Motor neuron (in vitro differentiated cells): ENCODE results near the gene TRIO. TPM values are rescaled to one million over a fixed set of nuclear protein-coding genes. Genes with fewer than 3 reads are reported as not detected.

Experiments used
- ATAC-seq, 8 experiments: fragments of 200-7000 bp; cut with Tn5 transposase; replicated peaks in 6 of 8; 2 replicates each; pipeline ENCODE4 v1.8.0; 2021; ENCODE audit warnings: mild to moderate bottlenecking in 8 of 8, moderate library complexity in 8 of 8
- H3K27ac ChIP-seq, 2 donors: fragments of 250-450 bp; sonication (Bioruptor Pico); 2 replicates each; pipeline ENCODE4 v1.9.0; 2021; ENCODE audit warnings: antibody characterized with exemption in 2 of 2, mild to moderate bottlenecking in 2 of 2, moderate library complexity in 1 of 2
- H3K4me1 ChIP-seq, 2 donors: fragments of 250-450 bp; sonication (Bioruptor Pico); replicated peaks in 1 of 2; 2 replicates each; pipeline ENCODE4 v1.6.1; 2021; ENCODE audit warnings: antibody characterized with exemption in 2 of 2, mild to moderate bottlenecking in 2 of 2, moderate library complexity in 1 of 2
- H3K4me3 ChIP-seq, 5 donors: fragments of 250-450 bp; sonication (Bioruptor Pico); 2 replicates each; pipeline ENCODE4 v1.9.0; 2021; ENCODE audit warnings: antibody characterized with exemption in 5 of 5, mild to moderate bottlenecking in 5 of 5, moderate library complexity in 4 of 5
- WGBS, 10 experiments: fragments of 450-650 bp; shearing (Covaris generic); methylation state at CpG; one replicate each; pipeline ENCODE4 v1.0.0; 2022; 5-methylcytosine and 5-hydroxymethylcytosine counted together
- in situ Hi-C, 9 experiments: fragments of 400-800 bp; cut with MboI; loops; one replicate each; pipeline ENCODE4 v1.15.0; 2021; ENCODE audit warnings: low sequenced_read_pairs in 9 of 9, low pct_unique_long_range_greater_than_20kb in 2 of 9; ENCODE audit not compliant: unreplicated experiment in 9 of 9
- total RNA-seq, 8 experiments: library from RNA; unstranded; fragments of 300-600 nt; gene quantifications; 2 replicates each; pipeline versions ENCODE4 v1.2.3 to v1.2.4, GENCODE V29; 2022

Gene TRIO
- total RNA-seq, 8 experiments from 2014 or later: 39.7 to 162 (median 92.9) TPM

- Histone ChIP-seq H3K4me1 (no peaks in the 10 kb centered on the region), H3K27ac (no peak overlapping the region), H3K4me3 (no peak overlapping the region)
- peak in 5 of 8 experiments; percentile 39 to 68 (median 54) for ATAC-seq
- 75 to 100% (median 93%) methylated on average over 1 to 9 of the region's 21 CpGs; no CpG with 5 or more reads in 3 of the 10 experiments for WGBS, 10 experiments
- in situ Hi-C loops: no loop called here
Measured at GRCh38 chr5:14491015-14491915, 348.1 kb downstream of the TRIO start.

GRCh38 chr5:14492331-14492964 lies 349.3 kb downstream of the TRIO start:
- no peaks in the 10 kb centered on the region for H3K4me1 ChIP-seq
- in situ Hi-C loops: no loop called here
- H3K27ac ChIP-seq: no peak overlapping the region
- H3K4me3 ChIP-seq: no peak overlapping the region
- whole genome bisulfite sequencing, 10 experiments: 80 to 97% (median 93%) methylated on average over 3 to 15 of the region's 21 CpGs; no CpG with 5 or more reads in 1 of the 10 experiments
- ATAC-seq: no peak

DNA sequence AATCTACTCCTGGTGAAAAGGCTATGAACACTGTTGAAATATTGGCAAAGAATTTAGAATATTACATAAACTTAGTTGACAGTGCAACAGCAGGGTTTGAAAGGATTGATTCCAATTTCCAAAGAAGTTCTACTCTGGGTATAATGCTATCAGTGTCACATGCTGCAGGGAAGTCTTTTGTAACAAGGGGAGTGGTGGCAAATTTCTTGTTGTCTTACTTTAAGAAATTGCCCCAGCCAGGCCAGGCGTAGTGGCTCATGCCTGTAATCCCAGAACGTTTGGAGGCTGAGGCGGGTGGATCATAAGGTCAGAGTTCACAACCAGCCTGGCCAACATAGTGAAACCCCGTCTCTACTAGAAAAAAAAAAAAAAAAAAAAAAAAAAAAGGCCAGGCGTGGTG lies 352.2 kb downstream of the TRIO start:
- no peak overlapping the region for H3K27ac ChIP-seq
- 57 to 100% (median 75%) methylated on average over 1 to 3 of the region's 5 CpGs; no CpG with 5 or more reads in 5 of the 10 experiments for WGBS, 10 experiments
- H3K4me1 ChIP-seq: no peaks in the 10 kb centered on the region
- in situ Hi-C loops: no loop called here
- ATAC-seq: no peak
- no peak overlapping the region for H3K4me3 ChIP-seq

- 17 to 100% (median 93%) methylated on average over 1 to 5 of the region's 7 CpGs; no CpG with 5 or more reads in 3 of the 10 experiments for WGBS, 10 experiments
- H3K4me1 ChIP-seq: no peaks in the 10 kb centered on the region
- H3K4me3 ChIP-seq: no peak overlapping the region
- no peak overlapping the region for H3K27ac ChIP-seq
- in situ Hi-C loops: no loop called here
- peak in 1 of 8 experiments; percentile 88 for ATAC-seq
Measured at GRCh38 chr5:14497311-14497710, 354.2 kb downstream of the TRIO start.

GRCh38 chr5:14501353-14502293 lies 358.5 kb downstream of the TRIO start:
- no peak for ATAC-seq
- in situ Hi-C loops: loop anchor here in 1 of 9 experiments (25.0 kb wide), 1 partner anchor 136 kb away; no protein-coding TSS in a partner anchor
- H3K4me1 ChIP-seq: peaks cover 6 to 7% of the 10 kb centered on the region in 2 donors
- no peak overlapping the region for H3K4me3 ChIP-seq
- WGBS, 10 experiments: 33 to 100% (median 93%) methylated on average over 1 to 13 of the region's 18 CpGs
- no peak overlapping the region for H3K27ac ChIP-seq

DNA sequence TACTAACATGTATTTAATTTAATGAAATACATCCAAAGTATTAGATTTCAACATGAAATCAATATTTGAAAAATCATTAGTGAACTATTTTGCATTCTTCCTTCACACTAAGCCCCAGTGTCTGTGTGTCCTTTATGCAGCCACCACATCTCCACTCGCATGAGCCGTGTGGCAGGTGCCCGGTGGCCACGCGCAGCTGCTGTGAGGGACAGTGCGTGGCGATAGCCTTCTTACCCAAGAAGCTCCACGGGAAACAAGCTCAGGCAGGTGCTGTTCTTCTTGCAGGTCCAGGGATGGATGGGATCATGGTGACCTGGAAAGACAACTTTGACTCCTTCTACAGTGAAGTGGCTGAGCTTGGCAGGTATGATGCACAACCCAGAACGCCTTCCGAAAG lies 359.1 kb downstream of the TRIO start:
- 80 to 100% (median 100%) methylated on average over 1 to 5 of the region's 10 CpGs; no CpG with 5 or more reads in 5 of the 10 experiments for WGBS, 10 experiments
- ATAC-seq: no peak
- Histone ChIP-seq H3K27ac (no peak overlapping the region), H3K4me3 (no peak overlapping the region), H3K4me1 (peaks cover 6 to 7% of the 10 kb centered on the region in 2 donors)
- in situ Hi-C loops: loop anchor here in 1 of 9 experiments (25.0 kb wide), 1 partner anchor 135 kb away; no protein-coding TSS in a partner anchor

DNA sequence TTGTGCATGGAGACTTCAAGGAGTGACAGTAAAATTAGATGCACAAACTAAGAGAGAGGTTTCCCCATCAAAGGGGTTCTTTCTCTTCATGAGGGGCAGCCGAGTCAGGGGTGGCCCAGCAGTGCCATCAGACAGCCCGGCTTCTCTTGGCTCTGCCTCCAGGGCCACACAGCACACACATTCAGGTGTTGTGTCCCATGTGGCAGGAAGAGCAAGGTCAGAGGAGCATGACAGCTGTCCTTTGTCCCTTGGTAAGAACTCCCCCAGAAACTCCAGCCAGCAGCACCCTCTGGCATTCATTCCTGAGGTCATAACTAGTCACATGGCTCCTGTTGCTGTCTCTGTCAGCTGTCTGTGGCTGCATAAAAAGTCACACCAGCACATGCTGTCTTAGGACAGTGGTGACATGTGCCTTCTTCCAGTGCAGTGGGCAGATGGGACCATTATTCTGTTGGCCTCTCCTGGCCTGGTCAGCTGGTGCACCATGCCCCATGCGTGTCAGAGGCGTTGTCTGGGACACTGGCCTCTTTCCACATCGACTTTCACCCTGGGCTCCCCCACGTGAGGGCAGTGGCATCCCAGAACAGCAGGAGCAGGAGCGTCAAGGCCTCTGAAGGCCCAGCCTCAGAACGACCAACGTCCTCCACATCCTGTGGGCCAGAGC lies 360.0 kb downstream of the TRIO start:
- Histone ChIP-seq H3K27ac (no peak overlapping the region), H3K4me1 (peaks cover 6 to 7% of the 10 kb centered on the region in 2 donors), H3K4me3 (no peak overlapping the region)
- in situ Hi-C loops: loop anchor here in 1 of 9 experiments (25.0 kb wide), 1 partner anchor 134 kb away; no protein-coding TSS in a partner anchor
- WGBS, 10 experiments: 14 to 100% (median 83%) methylated on average over 1 to 3 of the region's 9 CpGs; no CpG with 5 or more reads in 5 of the 10 experiments
- ATAC-seq: peak in 4 of 8 experiments; percentile 38 to 53 (median 44)

- Histone ChIP-seq H3K27ac (no peak overlapping the region), H3K4me3 (no peak overlapping the region), H3K4me1 (peaks cover 6 to 7% of the 10 kb centered on the region in 2 donors)
- in situ Hi-C loops: loop anchor here in 1 of 9 experiments (25.0 kb wide), 1 partner anchor 133 kb away; no protein-coding TSS in a partner anchor
- peak in 3 of 8 experiments; percentile 4 to 33 (median 10) for ATAC-seq
- WGBS, 10 experiments: 0 to 93% (median 89%) methylated on average over 1 to 7 of the region's 27 CpGs; no CpG with 5 or more reads in 6 of the 10 experiments
Measured at GRCh38 chr5:14503681-14504331, 360.7 kb downstream of the TRIO start.

DNA sequence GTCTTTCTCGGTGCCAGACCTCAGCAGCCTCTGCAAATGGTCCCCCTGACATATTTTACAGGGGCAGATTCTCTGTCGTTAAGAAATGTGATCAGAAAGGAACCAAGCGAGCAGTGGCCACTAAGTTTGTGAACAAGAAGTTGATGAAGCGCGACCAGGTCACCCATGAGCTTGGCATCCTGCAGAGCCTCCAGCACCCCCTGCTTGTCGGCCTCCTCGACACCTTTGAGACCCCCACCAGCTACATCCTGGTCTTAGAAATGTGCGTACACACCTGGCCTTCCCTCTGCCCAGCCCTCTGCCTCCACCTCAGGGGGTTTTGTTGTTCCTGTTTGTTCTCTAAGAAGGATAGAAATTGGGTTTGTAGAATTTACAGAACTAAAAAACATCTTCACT lies 361.2 kb downstream of the TRIO start:
- 94 to 100% (median 100%) methylated on average over 1 to 3 of the region's 8 CpGs; no CpG with 5 or more reads in 6 of the 10 experiments for WGBS, 10 experiments
- in situ Hi-C loops: loop anchor here in 1 of 9 experiments (25.0 kb wide), 1 partner anchor 133 kb away; no protein-coding TSS in a partner anchor
- no peak for ATAC-seq
- Histone ChIP-seq H3K27ac (no peak overlapping the region), H3K4me3 (no peak overlapping the region), H3K4me1 (peaks cover 6 to 7% of the 10 kb centered on the region in 2 donors)

GRCh38 chr5:14504816-14505215 lies 361.7 kb downstream of the TRIO start:
- Histone ChIP-seq H3K4me1 (peaks cover 6 to 7% of the 10 kb centered on the region in 2 donors), H3K27ac (no peak overlapping the region), H3K4me3 (no peak overlapping the region)
- WGBS, 10 experiments: 92 to 100% (median 100%) methylated on average over 1 to 2 of the region's 11 CpGs; no CpG with 5 or more reads in 7 of the 10 experiments
- in situ Hi-C loops: loop anchor here in 1 of 9 experiments (25.0 kb wide), 1 partner anchor 132 kb away; no protein-coding TSS in a partner anchor
- no peak for ATAC-seq
